GM19328 (cell line): ENCODE data around the gene NCKAP5.

ENCODE experiments used
- ATAC-seq: cut with Tn5 transposase; IDR thresholded peaks from one replicate; pipeline ENCODE4 v1.9.1; 2021; ENCODE audit warnings: mild to moderate bottlenecking, moderate library complexity; ENCODE audit not compliant: unreplicated experiment

The NCKAP5 gene

GRCh38 chr2:132664096-132664495 lies 904.2 kb downstream of the NCKAP5 start:
- no peak for ATAC-seq

- ATAC-seq = no peak
These were observed 905.5 kb downstream of the NCKAP5 start for GRCh38 chr2:132662732-132663131.

GRCh38 chr2:132659331-132659730 lies 908.9 kb downstream of the NCKAP5 start:
- no peak for ATAC-seq

- no peak for ATAC-seq
These were observed 911.8 kb downstream of the NCKAP5 start for GRCh38 chr2:132656266-132656975.

- no peak for ATAC-seq
These were observed 913.3 kb downstream of the NCKAP5 start for GRCh38 chr2:132654968-132655367.

GRCh38 chr2:132654335-132654734 lies 913.9 kb downstream of the NCKAP5 start:
- ATAC-seq = no peak

GRCh38 chr2:132652474-132652873 lies 915.8 kb downstream of the NCKAP5 start:
- no peak for ATAC-seq

- ATAC-seq = no peak
These were observed 916.9 kb downstream of the NCKAP5 start for GRCh38 chr2:132651115-132652045.

- no peak for ATAC-seq
These were observed 921.6 kb downstream of the NCKAP5 start for GRCh38 chr2:132646540-132647108.

- no peak for ATAC-seq
These were observed 922.3 kb downstream of the NCKAP5 start for GRCh38 chr2:132645722-132646539.

- no peak for ATAC-seq
These were observed 923.1 kb downstream of the NCKAP5 start for GRCh38 chr2:132645176-132645575.

- ATAC-seq = no peak
These were observed 925.8 kb downstream of the NCKAP5 start for GRCh38 chr2:132642415-132642814.

- no peak for ATAC-seq
These were observed 926.4 kb downstream of the NCKAP5 start for GRCh38 chr2:132641819-132642218.

- no peak for ATAC-seq
These were observed 928.1 kb downstream of the NCKAP5 start for GRCh38 chr2:132640116-132640515.

GRCh38 chr2:132638313-132639040 lies 929.8 kb downstream of the NCKAP5 start:
- ATAC-seq = no peak

- no peak for ATAC-seq
These were observed 931.9 kb downstream of the NCKAP5 start for GRCh38 chr2:132636346-132636745.

- no peak for ATAC-seq
These were observed 934.6 kb downstream of the NCKAP5 start for GRCh38 chr2:132633635-132634034.

GRCh38 chr2:132632000-132632649 lies 936.1 kb downstream of the NCKAP5 start:
- ATAC-seq = no peak

- ATAC-seq = no peak
These were observed 940.7 kb downstream of the NCKAP5 start for GRCh38 chr2:132627536-132627935.
